Adrenal gland (tissue), 12 donors: ENCODE data around the gene KIF9. TPM values are rescaled to one million over a fixed set of nuclear protein-coding genes. Genes with fewer than 3 reads are reported as not detected.

Experiments
- DNase-seq, 7 donors: peaks; one replicate each; pipeline ENCODE4 v3.0.0-alpha.2; 2019 to 2020
- H3K27ac ChIP-seq, 5 donors: fragments of 200-600 bp; sonication (generic) in 4 of 5; 1 replicate in 3 of 5; 2 replicates in 2 of 5; pipeline versions ENCODE4 v1.5.1 to v1.8.0; 2016 to 2020; ENCODE audit warnings: mild to moderate bottlenecking in 1 of 5
- H3K27me3 ChIP-seq: fragments of 200-600 bp; 2 replicates; pipeline ENCODE4 v1.8.0; 2021
- H3K36me3 ChIP-seq, 2 donors: fragments of 200-600 bp; replicated peaks in 1 of 2; 1 replicate in 1 of 2; 2 replicates in 1 of 2; pipeline versions ENCODE4 v1.5.1 to v1.8.0; 2018 to 2022
- H3K4me1 ChIP-seq, 2 donors: fragments of 200-600 bp; replicated peaks in 1 of 2; 1 replicate in 1 of 2; 2 replicates in 1 of 2; pipeline versions ENCODE4 v1.5.1 to v1.8.0; 2018 to 2021
- H3K4me3 ChIP-seq, 4 donors: fragments of 200-600 bp; sonication (generic) in 3 of 4; one replicate each; pipeline ENCODE4 v1.5.1; 2016 to 2018
- H3K9me3 ChIP-seq, 3 donors: fragments of 200-600 bp; sonication (generic) in 1 of 3; replicated peaks in 1 of 3; 1 replicate in 2 of 3; 2 replicates in 1 of 3; pipeline versions ENCODE4 v1.5.1 to v1.8.0; 2016 to 2021
- POLR2A ChIP-seq, 2 donors: fragments of 450-650 bp; IDR thresholded peaks; one replicate each; pipeline ENCODE4 v1.6.1; 2017; ENCODE audit warnings: antibody characterized with exemption in 2 of 2, mild to moderate bottlenecking in 2 of 2, moderate library complexity in 1 of 2
- WGBS, 4 donors: extraction: QIAGEN DNeasy Blood & Tissue Kit in 2 of 4; methylation state at CpG; one replicate each; pipeline versions ENCODE4 v1.1.5 to v1.1.7; 2013 to 2017; 5-methylcytosine and 5-hydroxymethylcytosine counted together
- intact Hi-C, 2 donors: fragments of 100-400 bp; cut with DNase I; formaldehyde crosslinking; loops; one replicate each; pipeline versions ENCODE4 v1.14.1 to v1.15.0; 2022 to 2023
- polyA plus RNA-seq, 3 donors: library from polyadenylated mRNA; stranded (reverse); fragments of 200-250 nt in 2 of 3; fragments of 350-450 nt in 1 of 3; fragmentation: Illumina TruSeq in 1 of 3; extraction: RNeasy Lipid Tissue Mini Kit (QIAGEN cat#74804) in 1 of 3; gene quantifications; one replicate each; pipeline ENCODE4 v1.2.3, GENCODE V29; 2013 to 2014
- total RNA-seq, 9 donors: library from RNA; depleted of rRNA in 4 of 9; stranded (reverse); fragments of >200 nt in 4 of 9; fragments of 120-200 nt in 1 of 9; fragmentation: NEBNext Ultra II Directional in 1 of 9; extraction: Animal tissue kit (Norgen Biotek cat#: 25700) in 1 of 9; gene quantifications; one replicate each; pipeline versions ENCODE4 v1.1.0 to v1.2.4, GENCODE V29; 2013 to 2023
- TF ChIP-seq, protein P1 (sequence below), 6 experiments: fragments of 450-650 bp in 4 of 6; fragments of 200-600 bp in 2 of 6; sonication (generic) in 1 of 6; IDR thresholded peaks; 1 replicate in 5 of 6; 2 replicates in 1 of 6; pipeline versions ENCODE4 v1.5.1 to v1.8.0; 2016 to 2021; ENCODE audit warnings: antibody characterized with exemption in 6 of 6, mild to moderate bottlenecking in 2 of 6, moderate library complexity in 1 of 6
- donor health status: healthy with polysubstance abuse.
- donor health status: Bipolar disorder and iron deficiency.
- donor health status: DM: yes; HTN: yes; CAD: no.
- donor health status: DM: no; HTN: no; CAD: no.
- donor health status: DM: no; HTN: no; CAD: no.
- donor health status: DM: yes; HTN: yes; CAD: no.

KIF9 gene
- total and polyA plus RNA-seq, 12 donors: 1.1 to 12.8 (median 5.5) TPM

DNA sequence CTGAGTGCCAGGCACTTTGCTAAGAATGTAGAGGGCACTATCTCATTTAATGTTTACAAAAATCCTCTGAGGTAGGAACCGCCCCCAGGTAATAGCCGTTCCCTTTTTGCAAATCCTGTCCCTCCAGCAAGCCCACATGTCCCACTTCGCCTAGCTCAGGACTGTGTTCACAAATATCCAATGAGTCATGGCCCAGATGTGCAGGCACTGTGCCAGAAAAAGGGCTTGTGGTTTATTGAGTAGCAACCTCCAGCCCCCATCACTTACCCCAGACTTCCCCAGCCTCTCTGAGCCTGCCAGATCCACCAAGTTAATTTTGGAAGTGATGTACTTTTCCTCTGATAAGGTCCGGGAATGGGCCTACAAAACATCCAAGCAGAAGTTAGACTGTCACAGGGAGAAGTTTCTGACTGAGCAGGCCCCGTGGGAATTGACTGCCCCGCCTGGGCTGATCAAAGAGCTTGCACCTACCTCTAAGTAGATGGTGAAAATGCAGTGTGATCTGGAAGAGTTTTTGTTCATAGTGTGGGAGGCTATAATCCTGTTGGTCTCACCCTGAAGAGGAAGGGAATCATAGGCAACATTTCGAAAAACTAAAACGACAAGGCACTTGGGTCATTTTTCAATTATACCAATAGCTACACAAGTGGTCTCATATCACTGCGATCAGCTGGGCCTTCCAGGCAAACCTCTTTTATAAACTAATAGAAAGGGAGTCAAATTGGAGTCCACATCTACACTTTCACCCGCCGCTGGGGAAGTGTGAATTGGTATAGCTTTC is 15.7 kb downstream of the KIF9 start:
- no peaks in the 10 kb centered on the region for H3K9me3 ChIP-seq
- intact Hi-C loops: loop anchor here in 1 of 2 donors (10.0 kb wide), 1 partner anchor 58 kb away; no protein-coding TSS in a partner anchor
- no peaks in the 10 kb centered on the region for H3K36me3 ChIP-seq
- DNase-seq: peak; percentile 43 to 89 (median 79)
- H3K27me3 ChIP-seq: no peaks in the 10 kb centered on the region
- peaks cover 0 to 6% of the 10 kb centered on the region in 2 donors for H3K4me1 ChIP-seq
- H3K27ac ChIP-seq: no peak overlapping the region
- 65 to 74% (median 69%) methylated on average over 9 to 11 of the region's 11 CpGs for WGBS, 4 donors
- H3K4me3 ChIP-seq: no peak overlapping the region
- TF ChIP-seq, protein P1, sequence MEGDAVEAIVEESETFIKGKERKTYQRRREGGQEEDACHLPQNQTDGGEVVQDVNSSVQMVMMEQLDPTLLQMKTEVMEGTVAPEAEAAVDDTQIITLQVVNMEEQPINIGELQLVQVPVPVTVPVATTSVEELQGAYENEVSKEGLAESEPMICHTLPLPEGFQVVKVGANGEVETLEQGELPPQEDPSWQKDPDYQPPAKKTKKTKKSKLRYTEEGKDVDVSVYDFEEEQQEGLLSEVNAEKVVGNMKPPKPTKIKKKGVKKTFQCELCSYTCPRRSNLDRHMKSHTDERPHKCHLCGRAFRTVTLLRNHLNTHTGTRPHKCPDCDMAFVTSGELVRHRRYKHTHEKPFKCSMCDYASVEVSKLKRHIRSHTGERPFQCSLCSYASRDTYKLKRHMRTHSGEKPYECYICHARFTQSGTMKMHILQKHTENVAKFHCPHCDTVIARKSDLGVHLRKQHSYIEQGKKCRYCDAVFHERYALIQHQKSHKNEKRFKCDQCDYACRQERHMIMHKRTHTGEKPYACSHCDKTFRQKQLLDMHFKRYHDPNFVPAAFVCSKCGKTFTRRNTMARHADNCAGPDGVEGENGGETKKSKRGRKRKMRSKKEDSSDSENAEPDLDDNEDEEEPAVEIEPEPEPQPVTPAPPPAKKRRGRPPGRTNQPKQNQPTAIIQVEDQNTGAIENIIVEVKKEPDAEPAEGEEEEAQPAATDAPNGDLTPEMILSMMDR (IDR thresholded peaks at IDR 0.05): no peak
- no peak for TF ChIP-seq POLR2A (IDR thresholded peaks at IDR 0.05)

DNA sequence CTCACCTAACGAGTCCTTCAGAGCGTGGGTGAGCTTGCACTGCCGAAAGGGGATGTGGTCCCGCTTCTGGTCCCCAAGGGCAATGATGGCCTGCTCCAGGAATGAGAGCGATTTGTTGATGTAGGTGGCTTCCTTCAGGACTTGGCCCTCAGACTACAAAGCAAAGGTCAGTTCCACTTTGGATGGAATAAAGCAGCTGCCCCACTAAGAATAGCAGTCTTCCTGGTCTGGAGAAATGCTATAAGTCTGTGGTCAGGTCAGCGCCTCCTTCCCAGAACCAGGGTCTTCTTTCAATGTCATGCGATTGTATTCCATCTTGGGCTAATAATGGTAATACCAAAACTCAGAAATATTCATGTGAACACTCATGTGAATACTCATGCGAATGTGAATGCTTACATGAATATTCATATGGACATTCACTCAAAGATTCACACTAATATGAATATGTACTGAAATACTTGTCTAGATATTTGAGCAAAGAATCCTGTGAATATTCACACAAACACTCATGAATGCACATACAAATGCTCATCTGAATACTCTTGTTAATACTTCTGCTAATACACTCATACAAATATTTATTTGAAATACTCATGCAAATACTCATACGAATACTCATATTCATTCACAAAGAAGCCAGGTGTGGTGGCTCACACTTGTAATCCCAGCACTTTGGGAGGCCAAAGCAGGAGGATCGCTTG is 16.7 kb downstream of the KIF9 start:
- Histone ChIP-seq H3K27ac (no peak overlapping the region), H3K4me1 (peaks cover 0 to 6% of the 10 kb centered on the region in 2 donors), H3K4me3 (no peak overlapping the region), H3K36me3 (no peaks in the 10 kb centered on the region), H3K9me3 (no peaks in the 10 kb centered on the region), H3K27me3 (no peaks in the 10 kb centered on the region)
- no peak for TF ChIP-seq POLR2A (IDR thresholded peaks at IDR 0.05)
- TF ChIP-seq, protein P1 (IDR thresholded peaks at IDR 0.05): no peak
- intact Hi-C loops: loop anchor here in 1 of 2 donors (10.0 kb wide), 1 partner anchor 59 kb away; no protein-coding TSS in a partner anchor
- DNase-seq: no peak
- WGBS, 4 donors: 93 to 96% (median 95%) methylated on average over 10 of the region's 10 CpGs

DNA sequence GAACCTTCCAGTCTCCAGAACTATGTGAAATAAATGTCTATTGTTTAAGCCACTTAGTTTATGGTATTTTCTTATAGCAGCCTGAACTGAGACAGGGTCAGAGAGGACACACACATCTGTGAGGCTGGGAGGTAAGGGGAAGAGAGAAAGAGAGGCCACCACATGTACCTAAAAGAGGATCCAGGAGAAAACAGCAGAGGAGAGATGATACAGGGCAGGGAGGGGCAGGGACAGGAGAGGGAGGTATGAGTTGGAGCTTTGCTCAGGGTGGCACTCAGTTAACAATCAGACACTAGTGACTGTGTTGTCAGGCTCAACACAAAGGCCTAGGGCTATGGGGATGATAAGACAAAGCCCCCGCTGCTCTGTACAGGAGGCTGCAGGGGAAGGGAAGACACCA is 17.6 kb downstream of the KIF9 start:
- no peak for DNase-seq
- WGBS, 4 donors: 100% methylated on average over 1 of the region's 1 CpG
- intact Hi-C loops: loop anchor here in 1 of 2 donors (10.0 kb wide), 1 partner anchor 60 kb away; no protein-coding TSS in a partner anchor
- Histone ChIP-seq H3K36me3 (no peaks in the 10 kb centered on the region), H3K27me3 (no peaks in the 10 kb centered on the region), H3K4me1 (peaks cover 0 to 6% of the 10 kb centered on the region in 2 donors), H3K9me3 (no peaks in the 10 kb centered on the region), H3K4me3 (no peak overlapping the region), H3K27ac (no peak overlapping the region)
- TF ChIP-seq POLR2A (IDR thresholded peaks at IDR 0.05): no peak
- TF ChIP-seq, protein P1 (IDR thresholded peaks at IDR 0.05): no peak

DNA sequence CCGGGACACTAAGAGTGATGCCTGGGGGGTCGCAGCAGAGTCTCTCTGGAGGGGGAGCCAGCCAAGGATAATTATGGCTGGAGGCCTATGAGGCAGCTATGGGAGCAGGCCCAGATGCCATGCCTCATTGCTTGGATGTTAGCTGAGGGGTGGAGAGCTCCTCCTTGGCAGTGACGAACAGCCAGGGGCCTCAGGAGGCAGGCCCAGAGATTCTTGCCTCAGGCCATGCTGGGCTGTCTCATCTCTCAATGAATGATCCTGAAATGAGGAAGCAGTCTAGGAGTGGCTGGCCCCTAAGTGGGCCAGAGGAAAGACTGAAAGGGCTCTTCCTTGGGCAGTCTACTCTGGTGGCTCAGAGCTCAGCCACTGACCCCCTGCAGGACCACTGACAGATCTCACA is 21.3 kb downstream of the KIF9 start:
- intact Hi-C loops: loop anchor here in 1 of 2 donors (10.0 kb wide), 1 partner anchor 64 kb away; no protein-coding TSS in a partner anchor
- no peaks in the 10 kb centered on the region for H3K9me3 ChIP-seq
- H3K4me1 ChIP-seq: no peaks in the 10 kb centered on the region
- H3K27ac ChIP-seq: no peak overlapping the region
- no peaks in the 10 kb centered on the region for H3K36me3 ChIP-seq
- TF ChIP-seq POLR2A (IDR thresholded peaks at IDR 0.05): no peak
- TF ChIP-seq, protein P1 (IDR thresholded peaks at IDR 0.05): no peak
- WGBS, 4 donors: 86 to 93% (median 87%) methylated on average over 2 to 3 of the region's 3 CpGs
- H3K27me3 ChIP-seq: no peaks in the 10 kb centered on the region
- H3K4me3 ChIP-seq: no peak overlapping the region
- DNase-seq: no peak
